Hematopoietic multipotent progenitor cell (in vitro differentiated cells): ENCODE measurements around the gene PPP1R27. TPM values are rescaled to one million over a fixed set of nuclear protein-coding genes. Genes with fewer than 3 reads are reported as not detected.

Experiments used
- DNase-seq, 3 donors: peaks; one replicate each; pipeline ENCODE4 v3.0.0-alpha.2; 2011 to 2015; ENCODE audit warnings: low read depth in 2 of 3, low spot score in 2 of 3
- total RNA-seq: library from RNA; depleted of rRNA; stranded (reverse); fragments of >200 nt; gene quantifications from one replicate; pipeline ENCODE4 v1.2.3, GENCODE V29; 2012

The PPP1R27 gene
- total RNA-seq, 1 donor = 1.3 TPM

DNA sequence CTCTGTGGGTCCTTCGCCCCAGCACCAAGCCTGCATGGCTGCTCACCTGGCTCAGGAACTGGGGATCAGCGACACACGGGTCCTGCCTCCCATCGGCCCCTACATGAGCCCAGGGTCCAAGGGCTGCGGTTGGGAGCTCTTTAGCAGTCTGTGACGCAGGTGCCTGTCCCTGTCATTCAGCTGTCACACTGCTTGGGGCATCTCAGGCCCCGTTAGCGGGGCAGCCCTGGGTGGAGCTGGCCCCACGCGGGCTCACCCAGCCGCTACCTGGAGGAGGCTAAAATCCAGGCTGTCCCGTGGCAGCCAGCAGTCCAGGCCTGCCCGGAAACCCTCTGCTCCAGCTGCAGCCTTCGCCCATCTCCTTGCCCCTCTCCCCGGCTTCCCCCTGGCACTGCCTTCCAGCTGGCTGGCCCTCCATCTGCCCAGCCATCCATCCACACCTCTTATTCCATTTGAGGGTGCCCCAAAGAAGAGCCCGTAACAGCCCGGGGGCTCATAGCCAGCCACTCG is 27.6 kb downstream of the PPP1R27 start:
- DNase-seq = no peak

DNA sequence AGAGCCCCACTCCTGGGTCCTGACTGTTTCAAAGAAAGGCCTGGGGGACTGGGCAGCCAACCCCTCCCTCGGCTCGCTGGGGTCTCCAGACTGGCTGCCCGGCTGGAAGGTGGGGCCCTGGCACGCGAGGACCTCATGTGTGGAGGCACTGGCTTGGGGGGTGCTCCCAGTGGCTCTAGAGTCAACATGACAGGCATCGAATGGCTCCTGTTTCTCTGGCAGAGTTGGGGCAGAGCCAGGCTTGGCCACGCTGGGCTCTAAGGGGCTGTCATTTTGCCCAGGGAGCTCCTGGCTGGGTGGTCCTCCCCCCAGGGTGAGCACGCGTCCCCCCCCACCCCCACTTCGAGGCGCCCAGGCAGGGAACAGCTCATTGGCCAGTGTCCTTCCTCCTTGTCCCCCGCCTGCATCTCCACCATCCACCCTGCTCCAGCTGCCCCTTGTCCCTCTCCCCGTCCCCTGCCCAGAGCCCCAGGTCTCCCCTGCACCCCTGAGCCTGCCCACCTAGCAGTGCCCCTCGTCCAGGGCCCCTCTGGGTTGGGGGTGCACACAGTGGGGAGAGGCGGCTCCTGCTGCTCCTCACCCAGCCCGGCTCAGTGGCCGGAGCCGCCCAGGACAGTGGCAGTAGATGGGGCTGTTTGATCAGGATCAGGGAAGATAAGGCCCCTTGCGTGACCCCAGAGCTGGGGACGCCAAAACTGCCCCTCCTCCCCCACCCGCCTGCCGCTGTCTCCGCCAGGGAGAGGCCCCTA is 28.2 kb downstream of the PPP1R27 start:
- no peak for DNase-seq

GRCh38 chr17:81805707-81806460 is 29.0 kb downstream of the PPP1R27 start:
- no peak for DNase-seq

GRCh38 chr17:81804559-81805399 is 30.1 kb downstream of the PPP1R27 start:
- no peak for DNase-seq

- no peak for DNase-seq
Measured at GRCh38 chr17:81803728-81804558, 30.9 kb downstream of the PPP1R27 start, which contains the start of gene GCGR. GCGR (plus strand) TSS chr17:81804150; CDS start chr17:81809019, 4,869 bp downstream.

- DNase-seq = no peak
Measured at GRCh38 chr17:81802856-81803643, 31.8 kb downstream of the PPP1R27 start.

- DNase-seq = no peak
Measured at GRCh38 chr17:81802048-81802758, 32.6 kb downstream of the PPP1R27 start.

DNA sequence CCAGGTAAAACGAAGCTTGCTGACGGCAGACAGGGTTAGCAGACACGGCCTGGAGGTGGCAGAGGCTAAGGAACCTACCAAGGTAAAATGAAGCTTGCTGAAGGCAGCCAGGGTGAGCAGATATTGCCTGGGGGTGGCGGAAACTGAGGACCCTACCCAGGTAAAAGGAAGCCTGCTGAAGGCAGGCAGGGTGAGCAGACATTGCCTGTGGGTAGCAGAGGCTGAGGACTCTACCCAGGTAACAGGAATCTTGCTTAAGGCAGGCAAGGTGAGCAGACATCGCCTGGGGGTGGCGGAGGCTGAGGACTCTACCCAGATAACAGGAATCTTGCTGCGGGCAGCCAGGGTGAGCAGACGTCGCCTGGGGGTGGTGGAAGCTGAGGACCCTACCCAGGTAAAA is 33.5 kb downstream of the PPP1R27 start:
- DNase-seq = no peak

- no peak for DNase-seq
Measured at GRCh38 chr17:81794509-81794908, 40.3 kb downstream of the PPP1R27 start.

DNA sequence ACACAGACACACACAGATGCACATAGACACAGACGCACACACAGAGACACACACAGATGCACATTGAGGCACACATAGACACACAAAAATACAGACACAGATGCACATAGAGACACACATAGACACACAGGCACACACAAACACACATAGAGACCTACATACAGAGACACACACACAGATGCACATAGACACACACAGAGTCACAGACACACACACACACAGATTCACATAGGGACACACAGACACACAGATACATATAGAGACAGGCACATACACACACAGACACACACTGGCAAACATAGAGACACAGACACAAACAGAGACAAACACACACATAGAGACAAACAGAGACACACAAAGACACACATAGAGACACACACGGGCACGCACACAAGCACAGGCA is 40.8 kb downstream of the PPP1R27 start:
- DNase-seq = no peak

- no peak for DNase-seq
Measured at GRCh38 chr17:81792675-81793615, 41.9 kb downstream of the PPP1R27 start.

Other genes with a start within 250 kb of the PPP1R27 start
- 63.8 TPM for gene NPLOC4, start 197.9 kb downstream of the PPP1R27 start, total RNA-seq
- gene TSPAN10, start 197.9 kb downstream of the PPP1R27 start, total RNA-seq = 0.27 TPM
- gene PDE6G, start 178.5 kb downstream of the PPP1R27 start, total RNA-seq = 14.8 TPM
- 80.0 TPM for gene OXLD1, start 168.4 kb downstream of the PPP1R27 start, total RNA-seq
- gene CCDC137, start 168.3 kb downstream of the PPP1R27 start, total RNA-seq = 8.3 TPM
- gene ARL16, start 151.3 kb downstream of the PPP1R27 start, total RNA-seq = 27.5 TPM
- 82.9 TPM for gene HGS, start 151.0 kb downstream of the PPP1R27 start, total RNA-seq
- gene MRPL12, start 131.7 kb downstream of the PPP1R27 start, total RNA-seq = 11.6 TPM
- 11.6 TPM for gene SLC25A10, start 122.8 kb downstream of the PPP1R27 start, total RNA-seq
- not detected for gene GCGR, start 30.9 kb downstream of the PPP1R27 start, total RNA-seq
- gene MCRIP1, start 1.8 kb downstream of the PPP1R27 start, total RNA-seq = 65.2 TPM
- gene P4HB, start 25.5 kb upstream of the PPP1R27 start, total RNA-seq = 277 TPM
- gene ARHGDIA, start 36.3 kb upstream of the PPP1R27 start, total RNA-seq = 206 TPM
- 145 TPM for gene ALYREF, start 56.5 kb upstream of the PPP1R27 start, total RNA-seq
- 131 TPM for gene ANAPC11, start 56.7 kb upstream of the PPP1R27 start, total RNA-seq
- 0.54 TPM for gene NPB, start 67.2 kb upstream of the PPP1R27 start, total RNA-seq
- 43.9 TPM for gene PCYT2, start 76.3 kb upstream of the PPP1R27 start, total RNA-seq
- 31.2 TPM for gene SIRT7, start 83.1 kb upstream of the PPP1R27 start, total RNA-seq
- gene MAFG, start 92.7 kb upstream of the PPP1R27 start, total RNA-seq = 29.6 TPM
- 26.4 TPM for gene PYCR1, start 102.2 kb upstream of the PPP1R27 start, total RNA-seq
- gene MYADML2, start 112.2 kb upstream of the PPP1R27 start, total RNA-seq = not detected
- gene NOTUM, start 126.1 kb upstream of the PPP1R27 start, total RNA-seq = 0.27 TPM
- 28.0 TPM for gene ASPSCR1, start 142.6 kb upstream of the PPP1R27 start, total RNA-seq
- 32.3 TPM for gene CENPX, start 187.8 kb upstream of the PPP1R27 start, total RNA-seq
- 16.4 TPM for gene LRRC45, start 188.3 kb upstream of the PPP1R27 start, total RNA-seq
- 18.9 TPM for gene RAC3, start 196.6 kb upstream of the PPP1R27 start, total RNA-seq
- gene DCXR, start 202.6 kb upstream of the PPP1R27 start, total RNA-seq = 57.9 TPM
- 37.2 TPM for gene RFNG, start 216.8 kb upstream of the PPP1R27 start, total RNA-seq
- gene GPS1, start 216.8 kb upstream of the PPP1R27 start, total RNA-seq = 138 TPM
- gene DUS1L, start 230.8 kb upstream of the PPP1R27 start, total RNA-seq = 98.0 TPM